HCT116 (cell line): ENCODE data around the gene EFCAB12. TPM values are rescaled to one million over a fixed set of nuclear protein-coding genes. Genes with fewer than 3 reads are reported as not detected.
"Not testable (repeated sequence)": the region's sequence is repeated elsewhere in the genome, so short reads cannot be mapped to it uniquely, and the experiment has no call there.

Source experiments
- ATAC-seq: fragments of 200-7000 bp; cut with Tn5 transposase; 2 replicates; pipeline ENCODE4 v1.9.1; 2020; ENCODE audit warnings: mild to moderate bottlenecking, moderate library complexity
- BruUV-seq: library from RNA; stranded (reverse); fragments of 400-500 nt; replicated peaks from 2 replicates; lab custom pipeline; 2021; lab: Mats Ljungman, UMichigan
- CTCF ChIA-PET: fragments of 300-600 bp; sonication (Branson Sonifier 250); formaldehyde crosslinking; loops from one replicate; lab custom pipeline; 2021; ENCODE audit warnings: antibody characterized with exemption; lab: Charles Lee
- POLR2A ChIA-PET: fragments of 300-600, 350-600 bp; sonication (Branson Sonifier 250); formaldehyde crosslinking; loops from one replicate; lab custom pipeline; 2021; ENCODE audit warnings: antibody characterized with exemption; lab: Charles Lee
- RAD21 ChIA-PET, 2 experiments: fragments of 300-600 bp; sonication (Branson Sonifier 250); formaldehyde crosslinking; loops; one replicate each; lab custom pipeline; 2023; ENCODE audit warnings: low total read pairs in 2 of 2; ENCODE audit not compliant: uncharacterized antibody in 2 of 2, unreplicated experiment in 2 of 2, low non-redundant PET in 1 of 2; lab: Charles Lee
- DNase-seq: peaks from one replicate; pipeline ENCODE4 v3.0.0-alpha.2; 2010; ENCODE audit warnings: low read depth, low spot score
- H2AFZ ChIP-seq: fragments of 200-600 bp; shearing (Covaris generic), sonication (generic); 2 replicates; pipeline ENCODE4 v1.6.1; 2017; ENCODE audit warnings: low read depth, mixed run types, mixed read lengths, antibody characterized with exemption, low read length; ENCODE audit not compliant: poor library complexity, severe bottlenecking
- H3K27ac ChIP-seq: 2 replicates; pipeline ENCODE4 v1.5.1; 2012; ENCODE audit warnings: low read depth, low read length
- H3K27me3 ChIP-seq: fragments of 200-600 bp; sonication (generic); 2 replicates; pipeline ENCODE4 v1.6.1; 2016; ENCODE audit warnings: mixed run types, low read length, mixed read lengths; ENCODE audit not compliant: insufficient read depth
- H3K36me3 ChIP-seq, 2 experiments: fragments of 200-500 bp in 1 of 2; fragments of 200-600 bp in 1 of 2; sonication (Bioruptor generic) in 1 of 2; sonication (generic) in 1 of 2; 2 replicates each; pipeline versions ENCODE4 v1.5.1 to v1.6.1; 2014 to 2016; ENCODE audit warnings: low read length in 2 of 2, inconsistent platforms in 1 of 2, mixed read lengths in 1 of 2, mixed run types in 1 of 2; ENCODE audit not compliant: insufficient read depth in 2 of 2, control insufficient read depth in 1 of 2
- H3K4me1 ChIP-seq, 2 experiments: fragments of 200-600 bp in 1 of 2; sonication (generic) in 1 of 2; 2 replicates each; pipeline versions ENCODE4 v1.5.1 to v1.6.1; 2012 to 2017; ENCODE audit warnings: low read length in 2 of 2, inconsistent platforms in 1 of 2, mild to moderate bottlenecking in 1 of 2, mixed read lengths in 1 of 2, mixed run types in 1 of 2, moderate library complexity in 1 of 2; ENCODE audit not compliant: insufficient read depth in 2 of 2, control insufficient read depth in 1 of 2
- H3K4me2 ChIP-seq: fragments of 200-600 bp; sonication (generic); 2 replicates; pipeline ENCODE4 v1.6.1; 2017; ENCODE audit warnings: mixed run types, low read length, mixed read lengths
- H3K4me3 ChIP-seq, 2 experiments: fragments of 200-600 bp in 1 of 2; sonication (generic) in 1 of 2; replicated peaks in 1 of 2; 2 replicates each; pipeline ENCODE4 v1.5.1; 2011 to 2016; ENCODE audit warnings: low read length in 2 of 2, control low read depth in 1 of 2, low read depth in 1 of 2, mild to moderate bottlenecking in 1 of 2, mixed read lengths in 1 of 2, mixed run types in 1 of 2
- H3K79me2 ChIP-seq: fragments of 200-600 bp; sonication (generic); 2 replicates; pipeline ENCODE4 v1.6.1; 2017; ENCODE audit warnings: mild to moderate bottlenecking, mixed run types, low read length, moderate library complexity, mixed read lengths; ENCODE audit not compliant: insufficient read depth
- H3K9ac ChIP-seq: fragments of 200-600 bp; sonication (generic); 2 replicates; pipeline ENCODE4 v1.6.1; 2016; ENCODE audit warnings: low read length, mixed read lengths
- H3K9me2 ChIP-seq: fragments of 200-600 bp; sonication (generic), shearing (Covaris generic); 2 replicates; pipeline ENCODE4 v1.6.1; 2017; ENCODE audit warnings: mixed run types, mild to moderate bottlenecking, moderate library complexity; ENCODE audit not compliant: insufficient read depth
- H3K9me3 ChIP-seq, 2 experiments: fragments of 200-500 bp in 1 of 2; fragments of 200-600 bp in 1 of 2; sonication (Bioruptor generic) in 1 of 2; sonication (generic) in 1 of 2; 2 replicates each; pipeline ENCODE4 v1.6.1; 2014 to 2017; ENCODE audit warnings: low read length in 2 of 2, mixed read lengths in 2 of 2, inconsistent platforms in 1 of 2, low read depth in 1 of 2, mild to moderate bottlenecking in 1 of 2, mixed run types in 1 of 2, moderate library complexity in 1 of 2; ENCODE audit not compliant: control insufficient read depth in 1 of 2, insufficient read depth in 1 of 2
- H4K20me1 ChIP-seq: fragments of 200-600 bp; sonication (generic), shearing (Covaris generic); 2 replicates; pipeline ENCODE4 v1.6.1; 2017; ENCODE audit warnings: mixed run types, mild to moderate bottlenecking, moderate library complexity; ENCODE audit not compliant: insufficient read depth
- CEBPB ChIP-seq: IDR thresholded peaks from 2 replicates; pipeline ENCODE4 v1.6.1; 2012; ENCODE audit warnings: low read depth
- EGR1 ChIP-seq: IDR thresholded peaks from 2 replicates; pipeline ENCODE4 v1.6.1; 2012; ENCODE audit warnings: low read depth
- EZH2 ChIP-seq: fragments of 200-600 bp; sonication (generic); IDR thresholded peaks from 2 replicates; pipeline ENCODE4 v1.6.1; 2017; ENCODE audit warnings: antibody characterized with exemption, mixed run types
- EZH2phosphoT487 ChIP-seq: fragments of 200-600 bp; IDR thresholded peaks from 2 replicates; pipeline ENCODE4 v1.6.1; 2018; ENCODE audit warnings: antibody characterized with exemption, borderline replicate concordance
- FOSL1 ChIP-seq: IDR thresholded peaks from 2 replicates; pipeline ENCODE4 v1.6.1; 2012; ENCODE audit warnings: low read depth
- YY1 ChIP-seq: IDR thresholded peaks from 2 replicates; pipeline ENCODE4 v1.6.1; 2011; ENCODE audit warnings: low read length, low read depth, moderate library complexity, mild to moderate bottlenecking; ENCODE audit not compliant: insufficient replicate concordance; ENCODE audit errors: extremely low read depth
- ZFX ChIP-seq: fragments of 450-650 bp; IDR thresholded peaks from 2 replicates; pipeline ENCODE4 v1.6.1; 2017
- intact Hi-C: fragments of 100-400 bp; cut with micrococcal nuclease; formaldehyde crosslinking; loops from 2 replicates; pipeline ENCODE4 v1.10.0; 2022
- total RNA-seq: library from RNA; stranded (reverse); gene quantifications from one replicate; pipeline ENCODE4 v1.2.1, GENCODE V29; 2021; ENCODE audit not compliant: unreplicated experiment
- TF ChIP-seq, protein P1 (sequence below): IDR thresholded peaks from 2 replicates; pipeline ENCODE4 v1.6.1; 2012
- TF ChIP-seq, protein P2 (sequence below): IDR thresholded peaks from 2 replicates; pipeline ENCODE4 v1.6.1; 2011; ENCODE audit warnings: mild to moderate bottlenecking, low read length, moderate library complexity; ENCODE audit not compliant: insufficient replicate concordance; ENCODE audit errors: extremely low read depth
- TF ChIP-seq, protein P3 (sequence below): IDR thresholded peaks from 2 replicates; pipeline ENCODE4 v1.6.1; 2012; ENCODE audit warnings: low read depth
- TF ChIP-seq, protein P4 (sequence below): IDR thresholded peaks from 2 replicates; pipeline ENCODE4 v1.6.1; 2012

The EFCAB12 gene
- total RNA-seq, 1 experiment from 2014 or later, result 0.42 TPM

DNA sequence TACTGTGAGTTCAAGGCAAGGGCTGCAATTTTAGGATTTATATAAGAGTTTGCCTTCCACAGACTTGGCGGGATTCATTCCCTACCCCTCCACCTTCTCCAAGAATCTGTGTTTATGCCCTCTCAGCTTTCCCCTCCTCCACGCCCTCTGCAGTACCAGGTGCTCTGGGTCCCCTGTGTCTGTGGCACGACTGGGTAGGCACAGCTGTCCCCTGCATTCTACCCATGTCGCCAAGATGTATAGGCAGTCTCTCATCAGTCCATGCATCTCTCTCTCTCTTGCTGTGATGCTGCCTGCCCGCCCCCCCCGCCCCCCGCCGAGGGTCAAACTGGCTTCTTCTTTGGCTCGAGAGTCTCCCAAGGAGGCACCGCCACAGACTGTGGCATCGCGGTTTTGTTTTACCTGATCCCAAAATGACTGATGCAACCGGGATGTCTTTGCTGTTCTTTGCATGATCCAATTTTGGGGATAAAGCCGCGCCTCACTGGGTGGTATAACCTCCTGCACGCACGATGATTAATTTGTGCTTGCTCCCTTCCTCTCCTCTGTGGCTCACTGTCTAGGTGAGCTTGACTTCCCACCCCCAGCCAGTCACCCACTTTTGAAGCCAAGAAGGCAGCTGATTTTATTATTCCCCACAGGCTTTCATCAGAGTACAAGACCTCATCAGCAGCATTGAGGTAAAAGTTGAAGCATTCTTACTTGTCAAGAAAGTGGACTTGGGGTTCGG lies 43.7 kb downstream of the EFCAB12 start:
- Histone ChIP-seq H3K9me2 (no peaks in the 10 kb centered on the region), H3K4me3 (no peak overlapping the region), H4K20me1 (no peaks in the 10 kb centered on the region), H3K4me1 (peaks cover 21 to 22% of the 10 kb centered on the region in 2 experiments), H3K4me2 (no peak overlapping the region), H2AFZ (no peak overlapping the region), H3K79me2 (no peaks in the 10 kb centered on the region), H3K36me3 (peaks cover 2 to 15% of the 10 kb centered on the region in 2 experiments; a peak in 1 of 4 replicates), H3K27ac (no peak overlapping the region), H3K27me3 (no peaks in the 10 kb centered on the region), H3K9me3 (no peaks in the 10 kb centered on the region), H3K9ac (no peak overlapping the region)
- CTCF ChIA-PET, result no interaction called here
- DNase-seq (no peak), ATAC-seq (no peak)
- POLR2A ChIA-PET, result no interaction called here
- TF ChIP-seq, protein P1, sequence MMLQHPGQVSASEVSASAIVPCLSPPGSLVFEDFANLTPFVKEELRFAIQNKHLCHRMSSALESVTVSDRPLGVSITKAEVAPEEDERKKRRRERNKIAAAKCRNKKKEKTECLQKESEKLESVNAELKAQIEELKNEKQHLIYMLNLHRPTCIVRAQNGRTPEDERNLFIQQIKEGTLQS, result no peak
- TF ChIP-seq, protein P2, sequence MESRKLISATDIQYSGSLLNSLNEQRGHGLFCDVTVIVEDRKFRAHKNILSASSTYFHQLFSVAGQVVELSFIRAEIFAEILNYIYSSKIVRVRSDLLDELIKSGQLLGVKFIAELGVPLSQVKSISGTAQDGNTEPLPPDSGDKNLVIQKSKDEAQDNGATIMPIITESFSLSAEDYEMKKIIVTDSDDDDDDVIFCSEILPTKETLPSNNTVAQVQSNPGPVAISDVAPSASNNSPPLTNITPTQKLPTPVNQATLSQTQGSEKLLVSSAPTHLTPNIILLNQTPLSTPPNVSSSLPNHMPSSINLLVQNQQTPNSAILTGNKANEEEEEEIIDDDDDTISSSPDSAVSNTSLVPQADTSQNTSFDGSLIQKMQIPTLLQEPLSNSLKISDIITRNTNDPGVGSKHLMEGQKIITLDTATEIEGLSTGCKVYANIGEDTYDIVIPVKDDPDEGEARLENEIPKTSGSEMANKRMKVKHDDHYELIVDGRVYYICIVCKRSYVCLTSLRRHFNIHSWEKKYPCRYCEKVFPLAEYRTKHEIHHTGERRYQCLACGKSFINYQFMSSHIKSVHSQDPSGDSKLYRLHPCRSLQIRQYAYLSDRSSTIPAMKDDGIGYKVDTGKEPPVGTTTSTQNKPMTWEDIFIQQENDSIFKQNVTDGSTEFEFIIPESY, result no peak
- TF ChIP-seq ZFX (no peak), EZH2 (no peak), EZH2phosphoT487 (no peak), FOSL1 (no peak), EGR1 (no peak), YY1 (no peak), CEBPB (no peak)
- TF ChIP-seq, protein P3, sequence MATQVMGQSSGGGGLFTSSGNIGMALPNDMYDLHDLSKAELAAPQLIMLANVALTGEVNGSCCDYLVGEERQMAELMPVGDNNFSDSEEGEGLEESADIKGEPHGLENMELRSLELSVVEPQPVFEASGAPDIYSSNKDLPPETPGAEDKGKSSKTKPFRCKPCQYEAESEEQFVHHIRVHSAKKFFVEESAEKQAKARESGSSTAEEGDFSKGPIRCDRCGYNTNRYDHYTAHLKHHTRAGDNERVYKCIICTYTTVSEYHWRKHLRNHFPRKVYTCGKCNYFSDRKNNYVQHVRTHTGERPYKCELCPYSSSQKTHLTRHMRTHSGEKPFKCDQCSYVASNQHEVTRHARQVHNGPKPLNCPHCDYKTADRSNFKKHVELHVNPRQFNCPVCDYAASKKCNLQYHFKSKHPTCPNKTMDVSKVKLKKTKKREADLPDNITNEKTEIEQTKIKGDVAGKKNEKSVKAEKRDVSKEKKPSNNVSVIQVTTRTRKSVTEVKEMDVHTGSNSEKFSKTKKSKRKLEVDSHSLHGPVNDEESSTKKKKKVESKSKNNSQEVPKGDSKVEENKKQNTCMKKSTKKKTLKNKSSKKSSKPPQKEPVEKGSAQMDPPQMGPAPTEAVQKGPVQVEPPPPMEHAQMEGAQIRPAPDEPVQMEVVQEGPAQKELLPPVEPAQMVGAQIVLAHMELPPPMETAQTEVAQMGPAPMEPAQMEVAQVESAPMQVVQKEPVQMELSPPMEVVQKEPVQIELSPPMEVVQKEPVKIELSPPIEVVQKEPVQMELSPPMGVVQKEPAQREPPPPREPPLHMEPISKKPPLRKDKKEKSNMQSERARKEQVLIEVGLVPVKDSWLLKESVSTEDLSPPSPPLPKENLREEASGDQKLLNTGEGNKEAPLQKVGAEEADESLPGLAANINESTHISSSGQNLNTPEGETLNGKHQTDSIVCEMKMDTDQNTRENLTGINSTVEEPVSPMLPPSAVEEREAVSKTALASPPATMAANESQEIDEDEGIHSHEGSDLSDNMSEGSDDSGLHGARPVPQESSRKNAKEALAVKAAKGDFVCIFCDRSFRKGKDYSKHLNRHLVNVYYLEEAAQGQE, result no peak
- TF ChIP-seq, protein P4, sequence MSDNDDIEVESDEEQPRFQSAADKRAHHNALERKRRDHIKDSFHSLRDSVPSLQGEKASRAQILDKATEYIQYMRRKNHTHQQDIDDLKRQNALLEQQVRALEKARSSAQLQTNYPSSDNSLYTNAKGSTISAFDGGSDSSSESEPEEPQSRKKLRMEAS, result no peak
- BruUV-seq, result no TSS peak
- intact Hi-C loops, result loop anchor here (5.0 kb wide), 2 partner anchors 243 to 548 kb away; no protein-coding TSS in a partner anchor
- RAD21 ChIA-PET, result no interaction called here

DNA sequence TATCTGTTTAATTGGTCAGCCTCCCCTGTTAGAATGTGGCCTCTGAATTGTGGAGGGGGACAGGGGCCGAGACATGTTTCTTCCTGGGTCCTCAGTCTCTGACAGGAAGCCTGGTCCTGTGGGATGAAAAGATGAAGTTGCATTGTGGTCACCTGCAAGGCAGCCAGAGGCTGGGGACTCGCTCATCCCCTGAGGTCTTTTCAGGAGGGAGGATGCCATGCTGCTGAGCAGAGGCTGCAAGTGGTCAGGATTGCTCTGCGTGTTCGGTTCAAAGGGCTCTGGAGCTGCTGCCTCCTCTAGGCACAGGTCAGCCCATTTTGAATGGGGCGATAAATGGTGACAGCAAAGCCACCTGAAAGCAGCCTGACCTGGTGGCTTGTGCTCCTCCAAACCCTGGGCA lies 44.3 kb downstream of the EFCAB12 start:
- H3K27ac ChIP-seq, H3K9me2 ChIP-seq, DNase-seq, H3K27me3 ChIP-seq, H3K4me2 ChIP-seq, POLR2A ChIA-PET, BruUV-seq, ATAC-seq, H2AFZ ChIP-seq, H3K79me2 ChIP-seq, H3K9ac ChIP-seq, H3K4me3 ChIP-seq, H4K20me1 ChIP-seq, H3K9me3 ChIP-seq: not testable (repeated sequence)
- CTCF ChIA-PET, result interaction anchor here (0.8 to 1.3 kb wide), 4 partner anchors 10 to 448 kb away, joined by 3 to 4 read pairs (median 4); no protein-coding TSS in a partner anchor
- RAD21 ChIA-PET, result interaction anchor here (1.1 to 1.2 kb wide), 3 partner anchors 56 to 106 kb away, joined by 3 to 8 read pairs (median 7); no protein-coding TSS in a partner anchor
- Histone ChIP-seq H3K36me3 (peaks cover 2 to 10% of the 10 kb centered on the region in 2 experiments; a peak in 1 of 4 replicates), H3K4me1 (peaks cover 14 to 15% of the 10 kb centered on the region in 2 experiments)
- intact Hi-C loops, result loop anchor here (5.0 kb wide), 2 partner anchors 243 to 548 kb away; no protein-coding TSS in a partner anchor
